HepG2 (cell line): ENCODE data around the gene ZFP3. TPM values are rescaled to one million over a fixed set of nuclear protein-coding genes. Genes with fewer than 3 reads are reported as not detected.

Experiments used
- ATF7 ChIP-seq, 2 experiments: fragments of 450-650 bp in 1 of 2; sonication (generic) in 1 of 2; formaldehyde crosslinking in 1 of 2; IDR thresholded peaks; 2 replicates each; pipeline versions ENCODE4 v1.4.0 to v1.6.1; 2016 to 2020; ENCODE audit warnings: antibody characterized with exemption in 1 of 2, mild to moderate bottlenecking in 1 of 2, missing genetic modification reagents in 1 of 2
- CCDC6 ChIP-seq: sonication (generic); formaldehyde crosslinking; IDR thresholded peaks from 2 replicates; pipeline ENCODE4 v1.8.1; 2022; ENCODE audit warnings: mild to moderate bottlenecking, missing genetic modification reagents, moderate library complexity
- DNMT1 ChIP-seq: sonication (generic); formaldehyde crosslinking; IDR thresholded peaks from 2 replicates; pipeline ENCODE4 v1.5.1; 2020; ENCODE audit warnings: mild to moderate bottlenecking, missing genetic modification reagents
- FLYWCH1 ChIP-seq: sonication (generic); formaldehyde crosslinking; IDR thresholded peaks from 2 replicates; pipeline ENCODE4 v1.8.1; 2023; ENCODE audit warnings: mild to moderate bottlenecking, missing genetic modification reagents
- GATAD2A ChIP-seq: IDR thresholded peaks from 2 replicates; pipeline ENCODE4 v1.6.1; 2016
- KMT2B ChIP-seq: IDR thresholded peaks from 2 replicates; pipeline ENCODE4 v1.6.1; 2016; ENCODE audit warnings: missing genetic modification reagents, missing compliant biosample characterization
- NR2F6 ChIP-seq, 2 experiments: IDR thresholded peaks; 2 replicates each; pipeline ENCODE4 v1.6.1; 2016; ENCODE audit warnings: antibody characterized with exemption in 1 of 2, mild to moderate bottlenecking in 1 of 2
- PRPF4 ChIP-seq: fragments of 200-400 bp; formaldehyde crosslinking; IDR thresholded peaks from 2 replicates; pipeline ENCODE4 v1.6.1; 2016; ENCODE audit warnings: low read length, low read depth; ENCODE audit not compliant: poor library complexity, severe bottlenecking
- RFX1 ChIP-seq: fragments of 450-650 bp; IDR thresholded peaks from 2 replicates; pipeline ENCODE4 v1.6.1; 2017
- SIN3A ChIP-seq: IDR thresholded peaks from 2 replicates; pipeline ENCODE4 v1.6.1; 2011; ENCODE audit warnings: low read depth, mild to moderate bottlenecking, control low read depth, low read length, borderline replicate concordance
- SMC3 ChIP-seq: IDR thresholded peaks from 2 replicates; pipeline ENCODE4 v1.6.1; 2011; ENCODE audit warnings: low read length, improper control_type of control experiment
- SOX13 ChIP-seq, 3 experiments: fragments of 450-650 bp in 1 of 3; sonication (generic) in 1 of 3; formaldehyde crosslinking in 1 of 3; IDR thresholded peaks in 2 of 3; conservative IDR thresholded peaks in 1 of 3; 2 replicates each; pipeline versions ENCODE4 v1.5.0 to v1.6.1; 2016 to 2020; ENCODE audit warnings: antibody characterized with exemption in 1 of 3, mild to moderate bottlenecking in 1 of 3, missing compliant biosample characterization in 1 of 3, missing genetic modification reagents in 1 of 3, moderate library complexity in 1 of 3
- SOX6 ChIP-seq, 2 experiments: fragments of 450-650 bp in 1 of 2; sonication (generic) in 1 of 2; formaldehyde crosslinking in 1 of 2; IDR thresholded peaks; 2 replicates each; pipeline versions ENCODE4 v1.4.0 to v1.6.1; 2017 to 2020; ENCODE audit warnings: antibody characterized with exemption in 1 of 2, mild to moderate bottlenecking in 1 of 2, missing genetic modification reagents in 1 of 2
- THAP11 ChIP-seq: IDR thresholded peaks from 2 replicates; pipeline ENCODE4 v1.6.1; 2016; ENCODE audit warnings: missing biosample characterization, missing genetic modification reagents
- ZC3H4 ChIP-seq: sonication (generic); formaldehyde crosslinking; IDR thresholded peaks from 2 replicates; pipeline ENCODE4 v1.4.0; 2020; ENCODE audit warnings: missing genetic modification reagents, borderline replicate concordance
- ZFP82 ChIP-seq: sonication (generic); formaldehyde crosslinking; IDR thresholded peaks from 2 replicates; pipeline ENCODE4 v1.5.1; 2020; ENCODE audit warnings: mild to moderate bottlenecking, missing genetic modification reagents, borderline replicate concordance
- ZKSCAN8 ChIP-seq: IDR thresholded peaks from 2 replicates; pipeline ENCODE4 v1.6.1; 2016; ENCODE audit warnings: borderline replicate concordance, missing genetic modification reagents, missing compliant biosample characterization
- ZNF343 ChIP-seq: sonication (generic); formaldehyde crosslinking; IDR thresholded peaks from 2 replicates; pipeline ENCODE4 v1.4.0; 2020; ENCODE audit warnings: mild to moderate bottlenecking, missing genetic modification reagents
- ZNF607 ChIP-seq: sonication (generic); formaldehyde crosslinking; IDR thresholded peaks from 2 replicates; pipeline ENCODE4 v1.5.1; 2020; ENCODE audit warnings: missing genetic modification reagents, mild to moderate bottlenecking, borderline replicate concordance
- ZNF644 ChIP-seq: IDR thresholded peaks from 2 replicates; pipeline ENCODE4 v1.6.1; 2016; ENCODE audit warnings: low read depth
- polyA plus RNA-seq, 8 experiments: library from polyadenylated mRNA; depleted of rRNA in 3 of 8; stranded (reverse) in 7 of 8; unstranded in 1 of 8; fragments of >200 nt; fragmentation: Illumina TruSeq in 4 of 8; extraction: Trizol in 4 of 8; gene quantifications; 2 replicates each; pipeline versions ENCODE4 v1.2.1 to v1.2.3, GENCODE V29; 2011 to 2016; ENCODE audit warnings: low read depth in 4 of 8, missing spikeins in 1 of 8, mixed read lengths in 1 of 8; ENCODE audit not compliant: insufficient read depth in 1 of 8
- total RNA-seq, 5 experiments: library from RNA; depleted of rRNA; stranded (reverse); fragments of >200 nt; fragmentation: Illumina TruSeq; extraction: Trizol; gene quantifications; 2 replicates each; pipeline ENCODE4 v1.2.3, GENCODE V29; 2016; ENCODE audit warnings: low read depth in 1 of 5
- TF ChIP-seq, protein P1 (sequence below): sonication (generic); formaldehyde crosslinking; IDR thresholded peaks from 2 replicates; pipeline ENCODE4 v1.9.0; 2021; ENCODE audit warnings: missing genetic modification reagents, borderline replicate concordance
- TF ChIP-seq, protein P2 (sequence below): IDR thresholded peaks from 2 replicates; pipeline ENCODE4 v1.4.0; 2020; ENCODE audit warnings: mild to moderate bottlenecking, missing genetic modification reagents
- TF ChIP-seq, protein P3 (sequence below): sonication (generic); formaldehyde crosslinking; IDR thresholded peaks from 2 replicates; pipeline ENCODE4 v1.5.0; 2020; ENCODE audit warnings: missing genetic modification reagents, mild to moderate bottlenecking, borderline replicate concordance
- TF ChIP-seq, protein P4 (sequence below), 2 experiments: fragments of 450-650 bp in 1 of 2; sonication (generic) in 1 of 2; formaldehyde crosslinking; IDR thresholded peaks; 2 replicates each; pipeline versions ENCODE4 v1.5.0 to v1.8.0; 2020 to 2022; ENCODE audit warnings: mild to moderate bottlenecking in 1 of 2, missing genetic modification reagents in 1 of 2

Gene ZFP3
- total and polyA plus RNA-seq, 2 of the 13 experiments (the other 11 are each of a cell fraction or from before 2014, with no cell fraction given) = not detected

DNA sequence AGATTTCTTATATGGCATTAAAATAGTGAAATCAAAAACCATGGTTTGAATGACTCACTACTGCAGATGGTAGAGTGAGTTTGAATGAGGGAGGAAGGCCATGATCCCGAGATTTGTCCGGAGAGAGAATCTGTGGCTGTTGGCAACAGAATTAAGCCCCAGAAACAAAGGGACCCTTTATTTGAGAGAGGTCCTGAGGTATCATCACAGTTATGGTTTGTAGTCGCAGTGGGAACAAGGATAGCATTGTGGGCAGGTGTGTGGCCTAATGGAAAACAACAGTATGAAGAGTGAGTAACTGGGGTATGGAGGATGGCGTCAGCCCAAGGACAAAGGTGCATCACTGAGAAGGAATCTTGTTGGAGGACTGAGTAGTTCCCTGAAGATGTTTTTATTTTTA lies 8.5 kb upstream of the ZFP3 start (continued):
- TF ChIP-seq DNMT1 (CRISPR knock-in tag) = no peak
- no peak for TF ChIP-seq ZNF607 (CRISPR knock-in tag)
- no peak for TF ChIP-seq CCDC6 (CRISPR knock-in tag)
- TF ChIP-seq RFX1 = 0 out of 2 replicates have a peak, but pooled peaks have one; percentile 5
- TF ChIP-seq, protein P1, sequence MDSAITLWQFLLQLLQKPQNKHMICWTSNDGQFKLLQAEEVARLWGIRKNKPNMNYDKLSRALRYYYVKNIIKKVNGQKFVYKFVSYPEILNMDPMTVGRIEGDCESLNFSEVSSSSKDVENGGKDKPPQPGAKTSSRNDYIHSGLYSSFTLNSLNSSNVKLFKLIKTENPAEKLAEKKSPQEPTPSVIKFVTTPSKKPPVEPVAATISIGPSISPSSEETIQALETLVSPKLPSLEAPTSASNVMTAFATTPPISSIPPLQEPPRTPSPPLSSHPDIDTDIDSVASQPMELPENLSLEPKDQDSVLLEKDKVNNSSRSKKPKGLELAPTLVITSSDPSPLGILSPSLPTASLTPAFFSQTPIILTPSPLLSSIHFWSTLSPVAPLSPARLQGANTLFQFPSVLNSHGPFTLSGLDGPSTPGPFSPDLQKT (CRISPR knock-in tag) = no peak
- TF ChIP-seq SOX13 (IDR thresholded peaks at IDR 0.05) = no peak
- peak in 1 of 2 experiments; percentile 72; a peak in 2 of 4 replicates for TF ChIP-seq SOX13 (CRISPR knock-in tag; conservative IDR thresholded peaks at IDR 0.05 in 1 of 2, IDR thresholded peaks at IDR 0.05 in 1 of 2)
- TF ChIP-seq, protein P2, sequence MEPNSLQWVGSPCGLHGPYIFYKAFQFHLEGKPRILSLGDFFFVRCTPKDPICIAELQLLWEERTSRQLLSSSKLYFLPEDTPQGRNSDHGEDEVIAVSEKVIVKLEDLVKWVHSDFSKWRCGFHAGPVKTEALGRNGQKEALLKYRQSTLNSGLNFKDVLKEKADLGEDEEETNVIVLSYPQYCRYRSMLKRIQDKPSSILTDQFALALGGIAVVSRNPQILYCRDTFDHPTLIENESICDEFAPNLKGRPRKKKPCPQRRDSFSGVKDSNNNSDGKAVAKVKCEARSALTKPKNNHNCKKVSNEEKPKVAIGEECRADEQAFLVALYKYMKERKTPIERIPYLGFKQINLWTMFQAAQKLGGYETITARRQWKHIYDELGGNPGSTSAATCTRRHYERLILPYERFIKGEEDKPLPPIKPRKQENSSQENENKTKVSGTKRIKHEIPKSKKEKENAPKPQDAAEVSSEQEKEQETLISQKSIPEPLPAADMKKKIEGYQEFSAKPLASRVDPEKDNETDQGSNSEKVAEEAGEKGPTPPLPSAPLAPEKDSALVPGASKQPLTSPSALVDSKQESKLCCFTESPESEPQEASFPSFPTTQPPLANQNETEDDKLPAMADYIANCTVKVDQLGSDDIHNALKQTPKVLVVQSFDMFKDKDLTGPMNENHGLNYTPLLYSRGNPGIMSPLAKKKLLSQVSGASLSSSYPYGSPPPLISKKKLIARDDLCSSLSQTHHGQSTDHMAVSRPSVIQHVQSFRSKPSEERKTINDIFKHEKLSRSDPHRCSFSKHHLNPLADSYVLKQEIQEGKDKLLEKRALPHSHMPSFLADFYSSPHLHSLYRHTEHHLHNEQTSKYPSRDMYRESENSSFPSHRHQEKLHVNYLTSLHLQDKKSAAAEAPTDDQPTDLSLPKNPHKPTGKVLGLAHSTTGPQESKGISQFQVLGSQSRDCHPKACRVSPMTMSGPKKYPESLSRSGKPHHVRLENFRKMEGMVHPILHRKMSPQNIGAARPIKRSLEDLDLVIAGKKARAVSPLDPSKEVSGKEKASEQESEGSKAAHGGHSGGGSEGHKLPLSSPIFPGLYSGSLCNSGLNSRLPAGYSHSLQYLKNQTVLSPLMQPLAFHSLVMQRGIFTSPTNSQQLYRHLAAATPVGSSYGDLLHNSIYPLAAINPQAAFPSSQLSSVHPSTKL (CRISPR knock-in tag) = peak; percentile 54; the same call in 1 of the 2 replicates
- TF ChIP-seq PRPF4 = no peak
- no peak for TF ChIP-seq THAP11 (CRISPR knock-in tag)
- TF ChIP-seq ZFP82 (CRISPR knock-in tag) = no peak
- TF ChIP-seq, protein P3, sequence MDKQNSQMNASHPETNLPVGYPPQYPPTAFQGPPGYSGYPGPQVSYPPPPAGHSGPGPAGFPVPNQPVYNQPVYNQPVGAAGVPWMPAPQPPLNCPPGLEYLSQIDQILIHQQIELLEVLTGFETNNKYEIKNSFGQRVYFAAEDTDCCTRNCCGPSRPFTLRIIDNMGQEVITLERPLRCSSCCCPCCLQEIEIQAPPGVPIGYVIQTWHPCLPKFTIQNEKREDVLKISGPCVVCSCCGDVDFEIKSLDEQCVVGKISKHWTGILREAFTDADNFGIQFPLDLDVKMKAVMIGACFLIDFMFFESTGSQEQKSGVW (CRISPR knock-in tag) = no peak
- no peak for TF ChIP-seq FLYWCH1 (CRISPR knock-in tag)
- TF ChIP-seq GATAD2A = peak; percentile 18; the same call in 1 of the 2 replicates
- no peak for TF ChIP-seq SOX6 (IDR thresholded peaks at IDR 0.05)
- TF ChIP-seq SOX6 (CRISPR knock-in tag; IDR thresholded peaks at IDR 0.05) = peak; percentile 47
- no peak for TF ChIP-seq KMT2B (CRISPR knock-in tag)
- TF ChIP-seq ATF7 (IDR thresholded peaks at IDR 0.05) = 0 out of 2 replicates have a peak, but pooled peaks have one; percentile 5
- TF ChIP-seq ATF7 (CRISPR knock-in tag; IDR thresholded peaks at IDR 0.05) = no peak
- TF ChIP-seq, protein P4, sequence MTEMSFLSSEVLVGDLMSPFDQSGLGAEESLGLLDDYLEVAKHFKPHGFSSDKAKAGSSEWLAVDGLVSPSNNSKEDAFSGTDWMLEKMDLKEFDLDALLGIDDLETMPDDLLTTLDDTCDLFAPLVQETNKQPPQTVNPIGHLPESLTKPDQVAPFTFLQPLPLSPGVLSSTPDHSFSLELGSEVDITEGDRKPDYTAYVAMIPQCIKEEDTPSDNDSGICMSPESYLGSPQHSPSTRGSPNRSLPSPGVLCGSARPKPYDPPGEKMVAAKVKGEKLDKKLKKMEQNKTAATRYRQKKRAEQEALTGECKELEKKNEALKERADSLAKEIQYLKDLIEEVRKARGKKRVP (CRISPR knock-in tag; IDR thresholded peaks at IDR 0.05) = peak in 1 of 2 experiments; percentile 14; a peak in 1 of 4 replicates
- TF ChIP-seq ZNF343 (CRISPR knock-in tag) = no peak
- no peak for TF ChIP-seq NR2F6 (IDR thresholded peaks at IDR 0.05)
- 0 out of 2 replicates have a peak, but pooled peaks have one; percentile 16 for TF ChIP-seq NR2F6 (CRISPR knock-in tag; IDR thresholded peaks at IDR 0.05)
- TF ChIP-seq ZKSCAN8 (CRISPR knock-in tag) = no peak
- no peak for TF ChIP-seq SMC3
- TF ChIP-seq SIN3A = no peak
- peak; percentile 60; the same call in 1 of the 2 replicates for TF ChIP-seq ZNF644
- no peak for TF ChIP-seq ZC3H4 (CRISPR knock-in tag)
